Activated T-cell treated with anti-CD3 and anti-CD28 coated beads for 24 hours (primary cell): ENCODE measurements around the gene RASSF4.
"Not testable (repeated sequence)": the region's sequence is repeated elsewhere in the genome, so short reads cannot be mapped to it uniquely, and the experiment has no call there.

ENCODE experiments used
- DNase-seq: peaks from one replicate; pipeline ENCODE4 v3.0.0-alpha.2; 2020; ENCODE audit warnings: low read depth

Gene RASSF4

DNA sequence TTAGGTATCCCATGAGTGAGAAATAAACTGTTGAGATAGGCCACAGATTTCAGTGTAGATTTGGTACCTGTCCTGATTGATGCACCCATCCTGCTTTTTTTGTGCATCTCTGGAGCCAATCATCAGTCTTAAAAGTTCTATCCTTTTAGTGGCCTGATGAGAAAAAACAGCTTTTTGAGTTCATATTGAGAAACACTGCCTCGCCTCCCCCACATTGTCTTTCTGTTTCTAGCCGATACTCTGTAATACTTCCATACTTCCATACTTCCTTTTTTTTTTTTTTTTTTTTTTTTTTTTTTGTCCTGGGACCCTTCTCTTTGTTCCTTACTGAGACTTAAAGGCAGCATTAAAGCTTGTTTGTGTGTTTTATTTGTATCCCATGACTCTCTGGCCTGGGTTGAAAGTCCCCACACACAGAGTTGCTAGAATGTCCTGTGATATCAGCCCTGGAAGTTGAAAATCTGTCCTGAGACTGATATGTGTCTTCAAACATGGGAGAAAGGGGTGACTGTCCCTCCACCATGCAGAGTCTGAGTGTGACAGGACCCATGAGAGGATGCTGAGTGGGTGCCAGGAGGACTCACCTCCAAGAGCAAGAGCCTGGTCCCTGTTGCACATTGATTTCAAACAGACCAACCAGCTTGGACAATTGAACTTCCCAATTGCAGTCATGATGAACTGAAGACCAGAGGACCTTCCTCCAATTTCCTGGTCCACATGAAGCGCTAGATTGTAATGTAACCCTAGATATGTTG, 46.9 kb downstream of the RASSF4 start:
- no peak for DNase-seq

DNA sequence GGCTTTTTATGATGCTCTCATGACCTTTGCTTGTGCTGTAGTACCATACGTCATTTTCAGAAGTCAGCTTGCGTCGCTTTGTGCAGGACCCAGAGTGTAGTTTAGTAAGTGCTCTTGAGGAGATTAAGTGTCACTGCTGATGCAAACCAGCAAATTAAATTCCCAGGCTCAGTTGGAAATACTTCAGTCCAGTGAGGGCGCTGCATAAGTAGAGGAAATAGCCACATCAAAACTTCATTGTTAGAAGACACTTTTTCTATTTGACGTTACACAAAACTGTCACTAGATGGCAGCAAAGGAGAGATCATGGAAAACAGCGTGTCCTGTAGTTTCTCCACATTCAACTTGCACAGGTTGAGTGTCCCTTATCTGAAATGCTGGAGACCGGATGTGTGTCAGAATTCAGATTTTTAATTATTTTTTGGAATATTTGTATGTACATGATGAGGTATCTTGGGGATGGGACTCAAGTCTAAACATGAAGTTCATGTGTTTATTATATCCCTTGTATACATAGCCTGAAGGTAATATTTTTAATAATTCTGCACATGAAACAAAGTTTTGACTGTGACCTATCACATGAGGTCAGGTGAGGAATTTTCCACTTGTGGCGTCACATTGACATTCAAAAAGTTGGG, 49.0 kb downstream of the RASSF4 start:
- no peak for DNase-seq

DNA sequence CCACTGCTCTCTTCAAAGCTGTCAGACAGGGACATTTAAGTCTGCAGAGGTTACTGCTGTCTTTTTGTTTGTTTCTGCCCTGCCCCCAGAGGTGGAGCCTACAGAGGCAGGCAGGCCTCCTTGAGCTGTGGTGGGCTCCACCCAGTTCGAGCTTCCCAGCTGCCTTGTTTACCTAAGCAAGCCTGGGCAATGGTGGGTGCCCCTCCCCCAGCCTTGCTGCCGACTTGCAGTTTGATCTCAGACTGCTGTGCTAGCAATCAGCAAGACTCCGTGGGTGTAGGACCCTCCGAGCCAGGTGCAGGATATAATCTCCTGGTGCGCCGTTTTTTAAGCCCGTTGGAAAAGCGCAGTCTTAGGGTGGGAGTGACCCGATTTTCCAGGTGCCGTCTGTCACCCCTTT, 55.0 kb downstream of the RASSF4 start:
- DNase-seq: not testable (repeated sequence)

DNA sequence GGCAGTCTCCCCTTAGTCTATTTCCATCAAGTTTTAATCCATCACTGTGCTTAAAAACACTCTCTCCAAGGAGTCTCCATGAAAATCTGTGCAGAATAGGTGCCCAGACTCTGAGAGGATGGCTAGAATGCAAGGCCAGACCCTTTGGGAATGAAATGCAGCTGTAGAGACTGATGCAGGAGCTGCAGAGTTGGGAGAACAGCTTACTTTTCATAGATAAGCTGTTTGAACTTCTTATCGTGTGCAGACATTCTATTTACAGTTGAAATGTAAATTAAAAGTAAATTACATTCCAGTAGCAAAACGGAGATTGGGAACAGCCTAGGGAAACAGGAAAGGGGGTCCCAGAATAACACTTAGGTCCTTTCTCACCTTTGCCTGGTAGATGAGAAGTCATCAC, 56.0 kb downstream of the RASSF4 start:
- no peak for DNase-seq

DNA sequence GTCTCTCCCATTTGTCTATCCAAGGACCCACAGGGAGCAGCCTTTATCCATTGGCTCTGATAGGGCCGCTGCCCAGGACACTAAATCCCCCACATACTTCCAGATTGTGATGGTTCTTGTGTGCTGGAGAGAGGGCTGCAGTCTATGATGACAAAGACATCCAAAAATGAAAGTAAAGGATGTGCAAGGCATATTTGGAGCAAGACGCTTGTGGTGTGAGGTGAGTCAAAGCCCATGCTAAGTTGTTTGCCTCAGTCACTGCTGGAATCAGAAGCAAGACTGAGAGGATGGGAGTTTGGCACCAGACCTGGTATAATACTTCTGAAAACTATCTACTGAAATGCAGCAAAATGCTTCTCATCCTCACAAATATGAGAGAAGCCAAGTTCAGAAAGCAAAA, 63.8 kb downstream of the RASSF4 start:
- no peak for DNase-seq

DNA sequence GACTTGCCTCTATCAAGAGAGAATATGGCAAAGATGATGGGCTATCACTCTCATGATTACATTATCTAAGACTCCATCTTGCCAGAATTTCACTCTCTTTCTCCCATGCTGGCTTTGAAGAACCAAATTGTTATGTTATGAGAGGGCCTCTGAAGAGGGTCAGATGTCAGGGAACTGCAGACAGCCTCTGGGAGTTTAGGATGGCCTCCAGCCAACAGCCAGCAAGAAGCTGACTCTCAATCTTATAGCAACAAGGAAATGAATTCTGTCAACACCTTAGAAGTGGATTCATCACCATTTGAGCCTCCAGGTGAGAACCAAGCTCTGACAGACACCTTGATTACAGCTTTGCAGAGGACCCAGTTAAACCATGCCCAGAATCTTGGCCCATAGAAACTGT, 74.7 kb downstream of the RASSF4 start:
- DNase-seq: no peak

DNA sequence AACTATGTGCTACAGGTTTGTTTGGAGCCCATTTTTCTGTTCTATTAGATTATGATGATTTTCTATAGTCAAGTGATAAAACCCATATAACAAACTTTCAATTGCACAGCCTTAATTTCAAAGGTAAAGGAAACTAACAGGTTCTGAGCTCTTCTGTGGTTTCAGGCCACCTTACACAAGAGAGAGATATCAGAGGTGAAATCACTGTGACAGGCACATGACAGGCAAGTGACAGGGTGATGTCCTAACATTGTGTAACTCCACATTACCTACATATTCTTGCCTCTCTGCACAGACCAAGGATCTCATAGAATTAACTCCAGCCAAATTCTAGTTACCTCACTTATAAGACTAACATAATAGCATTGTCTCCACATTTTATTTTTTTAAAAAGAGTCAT, 76.1 kb downstream of the RASSF4 start:
- no peak for DNase-seq

DNA sequence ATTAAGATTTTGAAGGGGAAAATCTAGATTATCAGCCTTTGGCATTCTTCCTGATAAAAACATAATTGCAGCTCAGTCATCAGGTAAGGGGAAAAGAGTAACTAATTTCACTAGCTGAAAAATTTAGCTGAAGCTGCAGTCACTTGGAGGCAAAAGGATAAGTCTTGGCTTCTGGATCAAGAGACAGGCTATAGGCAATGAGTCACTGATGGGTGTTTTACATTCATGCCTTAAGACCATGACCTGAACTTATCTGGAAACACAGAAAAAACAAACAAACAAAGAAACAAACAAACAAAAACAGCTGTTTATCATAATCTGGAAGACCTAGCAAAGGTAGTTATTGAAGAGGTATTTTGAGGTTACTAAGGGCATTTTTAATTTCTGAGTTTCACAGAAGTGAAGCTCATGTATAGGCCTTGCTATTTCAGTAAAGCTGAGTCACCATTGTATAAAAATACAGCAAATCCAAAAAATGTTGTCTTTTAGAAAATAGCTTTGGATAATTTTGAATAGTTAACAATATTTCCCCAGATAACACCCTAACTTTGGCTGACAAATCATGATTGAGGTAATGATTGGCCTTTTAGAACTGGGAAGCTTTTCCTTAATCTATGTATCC, 81.4 kb downstream of the RASSF4 start:
- DNase-seq: no peak

DNA sequence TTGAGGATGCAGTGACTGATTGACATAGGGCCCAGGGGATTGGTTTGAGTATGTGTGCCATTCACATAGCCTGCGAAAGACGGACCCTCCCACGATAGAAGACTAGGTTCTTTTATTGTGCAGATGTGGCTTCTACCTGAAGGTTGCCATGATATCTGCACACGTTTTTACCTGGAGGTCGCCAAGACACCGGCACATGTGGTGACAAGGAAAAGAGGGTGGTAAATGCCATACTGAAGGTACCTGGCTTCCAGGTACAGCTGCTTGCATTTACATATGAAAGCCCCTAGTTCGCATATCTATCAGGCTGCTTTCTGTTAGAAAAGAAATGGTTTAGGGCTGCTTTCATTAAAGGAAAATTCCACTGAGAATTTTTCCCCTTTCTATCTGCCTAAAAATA, 84.7 kb downstream of the RASSF4 start:
- DNase-seq: no peak
